SK-N-SH treated with all-trans-retinoic acid at 6 μM for 48 hours (cell line): Measurements from ENCODE around the gene LY9.

Experiments used
- ATAC-seq: fragments of 200-7000 bp; cut with Tn5 transposase; 3 replicates; pipeline ENCODE4 v1.9.1; 2020; ENCODE audit warnings: mild to moderate bottlenecking, moderate library complexity
- ARNTL ChIP-seq: fragments of 450-650 bp; formaldehyde crosslinking; IDR thresholded peaks from 2 replicates; pipeline ENCODE4 v1.5.0; 2020; ENCODE audit warnings: low read depth, mild to moderate bottlenecking, moderate library complexity, borderline replicate concordance
- BACH2 ChIP-seq: fragments of 250-450 bp; sonication (Bioruptor Pico); IDR thresholded peaks from 2 replicates; pipeline ENCODE4 v1.9.0; 2021; ENCODE audit warnings: mild to moderate bottlenecking, borderline replicate concordance
- CSDC2 ChIP-seq: fragments of 250-450 bp; sonication (Bioruptor Pico); IDR thresholded peaks from 2 replicates; pipeline ENCODE4 v1.5.0; 2020; ENCODE audit warnings: mild to moderate bottlenecking, moderate library complexity
- GLIS3 ChIP-seq: fragments of 250-450 bp; sonication (Bioruptor Pico); IDR thresholded peaks from 2 replicates; pipeline ENCODE4 v1.5.0; 2020; ENCODE audit warnings: mild to moderate bottlenecking, moderate library complexity
- ISL1 ChIP-seq: fragments of 250-450 bp; sonication (Bioruptor Pico); IDR thresholded peaks from 2 replicates; pipeline ENCODE4 v2.1.2; 2022; ENCODE audit warnings: mild to moderate bottlenecking, moderate library complexity
- OSR1 ChIP-seq: fragments of 250-450 bp; sonication (Bioruptor Pico); IDR thresholded peaks from 2 replicates; pipeline ENCODE4 v1.8.0; 2022; ENCODE audit warnings: moderate library complexity, mild to moderate bottlenecking, inconsistent platforms
- PATZ1 ChIP-seq: fragments of 250-450 bp; sonication (Bioruptor Pico); IDR thresholded peaks from 2 replicates; pipeline ENCODE4 v1.8.0; 2020; ENCODE audit warnings: mild to moderate bottlenecking, moderate library complexity, borderline replicate concordance
- POU6F1 ChIP-seq: fragments of 250-450 bp; sonication (Bioruptor Pico); IDR thresholded peaks from 2 replicates; pipeline ENCODE4 v1.8.0; 2021; ENCODE audit warnings: low read depth, mild to moderate bottlenecking, moderate library complexity, borderline replicate concordance
- PPARA ChIP-seq: fragments of 250-450 bp; sonication (Bioruptor Pico); IDR thresholded peaks from 2 replicates; pipeline ENCODE4 v1.5.0; 2020; ENCODE audit warnings: mild to moderate bottlenecking, borderline replicate concordance
- RARB ChIP-seq: fragments of 250-450 bp; sonication (Bioruptor Pico); IDR thresholded peaks from 2 replicates; pipeline ENCODE4 v1.8.0; 2021; ENCODE audit warnings: mild to moderate bottlenecking, moderate library complexity
- SNAI2 ChIP-seq: fragments of 250-450 bp; sonication (Bioruptor Pico); IDR thresholded peaks from 2 replicates; pipeline ENCODE4 v1.5.0; 2020; ENCODE audit warnings: mild to moderate bottlenecking, moderate library complexity
- TCF4 ChIP-seq: fragments of 250-450 bp; sonication (Bioruptor Pico); IDR thresholded peaks from 2 replicates; pipeline ENCODE4 v1.8.0; 2021; ENCODE audit warnings: mild to moderate bottlenecking, moderate library complexity, borderline replicate concordance
- TOX ChIP-seq: fragments of 250-450 bp; sonication (Bioruptor Pico); IDR thresholded peaks from 2 replicates; pipeline ENCODE4 v1.8.0; 2021; ENCODE audit warnings: mild to moderate bottlenecking, moderate library complexity, borderline replicate concordance
- TSHZ2 ChIP-seq: fragments of 250-450 bp; sonication (Bioruptor Pico); IDR thresholded peaks from 2 replicates; pipeline ENCODE4 v1.5.0; 2020; ENCODE audit warnings: mild to moderate bottlenecking, moderate library complexity
- ZC3H10 ChIP-seq: fragments of 250-450 bp; sonication (Bioruptor Pico); IDR thresholded peaks from 2 replicates; pipeline ENCODE4 v1.5.1; 2021; ENCODE audit warnings: mild to moderate bottlenecking, moderate library complexity
- ZFP3 ChIP-seq: fragments of 250-450 bp; sonication (Bioruptor Pico); IDR thresholded peaks from 2 replicates; pipeline ENCODE4 v1.5.0; 2020; ENCODE audit warnings: mild to moderate bottlenecking, moderate library complexity
- ZFP30 ChIP-seq: fragments of 450-650 bp; formaldehyde crosslinking; IDR thresholded peaks from 2 replicates; pipeline ENCODE4 v1.5.0; 2022; ENCODE audit warnings: mild to moderate bottlenecking, moderate library complexity
- ZNF565 ChIP-seq: fragments of 450-650 bp; formaldehyde crosslinking; conservative IDR thresholded peaks from 2 replicates; pipeline ENCODE4 v1.5.0; 2020; ENCODE audit warnings: low read depth, mild to moderate bottlenecking, moderate library complexity
- ZNF70 ChIP-seq: fragments of 450-650 bp; formaldehyde crosslinking; IDR thresholded peaks from 2 replicates; pipeline ENCODE4 v1.5.0; 2020; ENCODE audit warnings: mild to moderate bottlenecking, moderate library complexity
- TF ChIP-seq, protein P1 (sequence below): fragments of 250-450 bp; sonication (Bioruptor Pico); IDR thresholded peaks from 2 replicates; pipeline ENCODE4 v1.5.1; 2020; ENCODE audit warnings: low read depth, mild to moderate bottlenecking, moderate library complexity

LY9 gene

DNA sequence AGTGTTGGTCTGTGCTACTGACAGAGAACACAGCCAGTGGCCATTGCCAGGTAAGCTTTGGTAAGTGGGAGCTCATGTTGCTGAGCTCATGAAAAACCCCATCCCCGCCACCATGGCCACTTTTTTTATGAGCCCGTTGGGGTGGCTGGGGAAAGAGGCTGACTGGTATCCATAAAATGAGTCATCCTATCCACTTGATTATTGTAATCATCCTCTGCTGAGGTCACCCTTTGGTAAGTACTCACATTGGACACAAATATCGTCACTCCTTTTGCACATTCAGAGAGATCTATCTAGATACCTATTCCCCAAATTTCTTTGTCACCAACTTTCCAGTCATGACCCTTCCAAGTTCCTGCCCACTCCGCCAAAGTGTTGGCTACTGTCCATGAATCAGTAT is 34.9 kb upstream of the LY9 start:
- TF ChIP-seq TOX (CRISPR knock-in tag) (no peak), POU6F1 (CRISPR knock-in tag) (no peak), ZNF565 (CRISPR knock-in tag) (no peak), SNAI2 (no peak), ARNTL (CRISPR knock-in tag) (no peak), RARB (CRISPR knock-in tag) (no peak), PATZ1 (CRISPR knock-in tag) (no peak)
- TF ChIP-seq, protein P1, sequence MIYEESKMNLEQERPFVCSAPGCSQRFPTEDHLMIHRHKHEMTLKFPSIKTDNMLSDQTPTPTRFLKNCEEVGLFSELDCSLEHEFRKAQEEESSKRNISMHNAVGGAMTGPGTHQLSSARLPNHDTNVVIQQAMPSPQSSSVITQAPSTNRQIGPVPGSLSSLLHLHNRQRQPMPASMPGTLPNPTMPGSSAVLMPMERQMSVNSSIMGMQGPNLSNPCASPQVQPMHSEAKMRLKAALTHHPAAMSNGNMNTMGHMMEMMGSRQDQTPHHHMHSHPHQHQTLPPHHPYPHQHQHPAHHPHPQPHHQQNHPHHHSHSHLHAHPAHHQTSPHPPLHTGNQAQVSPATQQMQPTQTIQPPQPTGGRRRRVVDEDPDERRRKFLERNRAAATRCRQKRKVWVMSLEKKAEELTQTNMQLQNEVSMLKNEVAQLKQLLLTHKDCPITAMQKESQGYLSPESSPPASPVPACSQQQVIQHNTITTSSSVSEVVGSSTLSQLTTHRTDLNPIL: no peak
- ATAC-seq: no peak

GRCh38 chr1:160761886-160762285 is 34.1 kb upstream of the LY9 start:
- ATAC-seq: no peak
- TF ChIP-seq, protein P1: no peak
- TF ChIP-seq PATZ1 (CRISPR knock-in tag) (no peak), PPARA (no peak), BACH2 (CRISPR knock-in tag) (no peak), TCF4 (CRISPR knock-in tag) (no peak), ISL1 (CRISPR knock-in tag) (no peak), ZNF565 (CRISPR knock-in tag) (no peak), ZFP3 (CRISPR knock-in tag) (no peak), GLIS3 (CRISPR knock-in tag) (no peak), RARB (CRISPR knock-in tag) (no peak), CSDC2 (CRISPR knock-in tag) (no peak), TOX (CRISPR knock-in tag) (no peak), TSHZ2 (CRISPR knock-in tag) (no peak), ZC3H10 (CRISPR knock-in tag) (no peak)
- TF ChIP-seq, all 23 proteins: peak for 0

GRCh38 chr1:160763993-160764392 is 32.0 kb upstream of the LY9 start:
- no peak for TF ChIP-seq ZFP3 (CRISPR knock-in tag)
- no peak for TF ChIP-seq TSHZ2 (CRISPR knock-in tag)
- no peak for TF ChIP-seq ZFP30 (CRISPR knock-in tag)
- TF ChIP-seq GLIS3 (CRISPR knock-in tag): no peak
- TF ChIP-seq ZNF70 (CRISPR knock-in tag): no peak
- no peak for TF ChIP-seq RARB (CRISPR knock-in tag)
- TF ChIP-seq ZNF565 (CRISPR knock-in tag): no peak
- TF ChIP-seq ARNTL (CRISPR knock-in tag): no peak
- no peak for TF ChIP-seq OSR1 (CRISPR knock-in tag)
- TF ChIP-seq SNAI2: no peak
- no peak for TF ChIP-seq TCF4 (CRISPR knock-in tag)
- no peak for ATAC-seq
